HEK293 (cell line): ENCODE data around the gene GSC2.

Experiments
- CTCF ChIA-PET: fragments of 350-600 bp; formaldehyde crosslinking; extraction: SDS; loops from one replicate; lab custom pipeline; 2021; ENCODE audit warnings: antibody characterized with exemption; lab: Yijun Ruan, JAX
- POLR2A ChIA-PET: fragments of 300-600 bp; formaldehyde crosslinking; extraction: SDS; loops from one replicate; lab custom pipeline; 2020; ENCODE audit warnings: antibody characterized with exemption, inconsistent platforms; lab: Yijun Ruan, JAX
- H3K27ac ChIP-seq: fragments of 200-500 bp; sonication (Bioruptor generic); 2 replicates; pipeline ENCODE4 v1.5.1; 2014; ENCODE audit warnings: low read depth, low read length, control low read depth, inconsistent platforms; ENCODE audit errors: extremely low read depth
- H3K36me3 ChIP-seq, 2 experiments: fragments of 200-500 bp in 1 of 2; sonication (Bioruptor generic) in 1 of 2; 1 replicate in 1 of 2; 2 replicates in 1 of 2; pipeline ENCODE4 v1.5.1; 2014 to 2017; ENCODE audit warnings: inconsistent platforms in 2 of 2, low read length in 2 of 2; ENCODE audit not compliant: control insufficient read depth in 2 of 2, insufficient read depth in 1 of 2
- H3K4me1 ChIP-seq: fragments of 200-500 bp; sonication (Bioruptor generic); 2 replicates; pipeline ENCODE4 v1.5.1; 2014; ENCODE audit warnings: mild to moderate bottlenecking, low read length, inconsistent platforms; ENCODE audit not compliant: control insufficient read depth, insufficient read depth
- H3K4me3 ChIP-seq: 2 replicates; pipeline ENCODE4 v1.5.1; 2011; ENCODE audit warnings: low read depth, mild to moderate bottlenecking, control low read depth, low read length, moderate library complexity
- H3K9me3 ChIP-seq: fragments of 200-500 bp; sonication (Bioruptor generic); 2 replicates; pipeline ENCODE4 v1.5.1; 2014; ENCODE audit warnings: low read depth, low read length, inconsistent platforms; ENCODE audit not compliant: control insufficient read depth, insufficient read depth
- GFI1B ChIP-seq: fragments of 450-650 bp; formaldehyde crosslinking; IDR thresholded peaks from 2 replicates; pipeline ENCODE4 v1.5.1; 2016; ENCODE audit warnings: missing biosample characterization, missing genetic modification characterization
- HOXA7 ChIP-seq: sonication (generic); formaldehyde crosslinking; IDR thresholded peaks from 2 replicates; pipeline ENCODE4 v1.8.1; 2022; ENCODE audit warnings: missing genetic modification reagents, borderline replicate concordance
- REPIN1 ChIP-seq: fragments of 450-650 bp; formaldehyde crosslinking; IDR thresholded peaks from 2 replicates; pipeline ENCODE4 v1.5.1; 2017; ENCODE audit warnings: missing biosample characterization, missing genetic modification characterization, low read depth
- SETDB1 ChIP-seq: IDR thresholded peaks from one replicate; pipeline ENCODE4 v1.6.1; 2017; ENCODE audit warnings: mild to moderate bottlenecking, low read length, moderate library complexity, mixed read lengths; ENCODE audit not compliant: insufficient read length
- YY2 ChIP-seq: fragments of 450-650 bp; formaldehyde crosslinking; IDR thresholded peaks from 2 replicates; pipeline ENCODE4 v1.5.1; 2016; ENCODE audit warnings: missing biosample characterization, missing genetic modification characterization
- ZBTB1 ChIP-seq: fragments of 450-650 bp; formaldehyde crosslinking; IDR thresholded peaks from 2 replicates; pipeline ENCODE4 v1.5.1; 2016; ENCODE audit warnings: missing biosample characterization, missing genetic modification characterization
- ZBTB17 ChIP-seq: fragments of 450-650 bp; formaldehyde crosslinking; IDR thresholded peaks from 2 replicates; pipeline ENCODE4 v1.5.1; 2016; ENCODE audit warnings: missing biosample characterization, missing genetic modification characterization
- ZFP37 ChIP-seq: fragments of 450-650 bp; formaldehyde crosslinking; IDR thresholded peaks from 2 replicates; pipeline ENCODE4 v1.5.1; 2016; ENCODE audit warnings: missing biosample characterization, missing genetic modification characterization
- ZNF169 ChIP-seq: fragments of 450-650 bp; formaldehyde crosslinking; IDR thresholded peaks from 2 replicates; pipeline ENCODE4 v1.5.1; 2016; ENCODE audit warnings: missing biosample characterization, missing genetic modification characterization
- ZNF214 ChIP-seq: fragments of 450-650 bp; formaldehyde crosslinking; IDR thresholded peaks from 2 replicates; pipeline ENCODE4 v1.5.1; 2017; ENCODE audit warnings: missing biosample characterization, mild to moderate bottlenecking, missing genetic modification characterization, borderline replicate concordance
- ZNF266 ChIP-seq: fragments of 450-650 bp; formaldehyde crosslinking; IDR thresholded peaks from 2 replicates; pipeline ENCODE4 v1.5.1; 2016; ENCODE audit warnings: missing biosample characterization, missing genetic modification characterization, low read depth
- ZNF292 ChIP-seq: fragments of 450-650 bp; formaldehyde crosslinking; IDR thresholded peaks from 2 replicates; pipeline ENCODE4 v1.5.1; 2016; ENCODE audit warnings: low read depth, missing biosample characterization, missing genetic modification characterization, borderline replicate concordance
- ZNF394 ChIP-seq: fragments of 450-650 bp; formaldehyde crosslinking; IDR thresholded peaks from 2 replicates; pipeline ENCODE4 v1.5.1; 2016; ENCODE audit warnings: missing biosample characterization, missing genetic modification characterization, mild to moderate bottlenecking, moderate library complexity, borderline replicate concordance
- ZNF426 ChIP-seq: fragments of 450-650 bp; formaldehyde crosslinking; IDR thresholded peaks from 2 replicates; pipeline ENCODE4 v1.5.1; 2017; ENCODE audit warnings: missing biosample characterization, missing genetic modification characterization, mild to moderate bottlenecking, inconsistent platforms, moderate library complexity
- ZNF449 ChIP-seq: fragments of 450-650 bp; formaldehyde crosslinking; IDR thresholded peaks from 2 replicates; pipeline ENCODE4 v1.5.1; 2017; ENCODE audit warnings: missing biosample characterization, mild to moderate bottlenecking, missing genetic modification characterization, moderate library complexity
- ZNF518A ChIP-seq: fragments of 450-650 bp; formaldehyde crosslinking; conservative IDR thresholded peaks from 2 replicates; pipeline ENCODE4 v1.5.1; 2016; ENCODE audit warnings: low read depth, missing biosample characterization, missing genetic modification characterization
- ZNF530 ChIP-seq: fragments of 450-650 bp; formaldehyde crosslinking; IDR thresholded peaks from 2 replicates; pipeline ENCODE4 v1.5.1; 2016; ENCODE audit warnings: low read depth, missing biosample characterization, missing genetic modification characterization
- ZNF544 ChIP-seq: fragments of 450-650 bp; formaldehyde crosslinking; IDR thresholded peaks from 2 replicates; pipeline ENCODE4 v1.5.0; 2017; ENCODE audit warnings: missing biosample characterization, missing genetic modification characterization
- ZNF610 ChIP-seq: fragments of 450-650 bp; formaldehyde crosslinking; IDR thresholded peaks from 2 replicates; pipeline ENCODE4 v1.5.1; 2016; ENCODE audit warnings: missing biosample characterization, missing genetic modification characterization, borderline replicate concordance
- ZNF629 ChIP-seq: fragments of 450-650 bp; formaldehyde crosslinking; IDR thresholded peaks from 2 replicates; pipeline ENCODE4 v1.5.1; 2017; ENCODE audit warnings: missing biosample characterization, missing genetic modification characterization
- ZNF645 ChIP-seq: fragments of 450-650 bp; formaldehyde crosslinking; IDR thresholded peaks from 2 replicates; pipeline ENCODE4; 2016; ENCODE audit warnings: missing biosample characterization, missing genetic modification characterization
- ZNF654 ChIP-seq: fragments of 450-650 bp; formaldehyde crosslinking; IDR thresholded peaks from 2 replicates; pipeline ENCODE4 v1.5.1; 2016; ENCODE audit warnings: low read depth, missing biosample characterization, missing genetic modification characterization
- ZNF791 ChIP-seq: fragments of 450-650 bp; formaldehyde crosslinking; IDR thresholded peaks from 2 replicates; pipeline ENCODE4 v1.5.1; 2016; ENCODE audit warnings: missing biosample characterization, missing genetic modification characterization
- ZNF843 ChIP-seq: fragments of 450-650 bp; formaldehyde crosslinking; IDR thresholded peaks from 2 replicates; pipeline ENCODE4 v1.5.1; 2016; ENCODE audit warnings: missing biosample characterization, missing genetic modification characterization
- ZXDB ChIP-seq: fragments of 450-650 bp; formaldehyde crosslinking; IDR thresholded peaks from 2 replicates; pipeline ENCODE4 v1.5.1; 2016; ENCODE audit warnings: missing biosample characterization, missing genetic modification characterization
- TF ChIP-seq, protein P1 (sequence below): fragments of 450-650 bp; formaldehyde crosslinking; IDR thresholded peaks from 2 replicates; pipeline ENCODE4 v1.5.1; 2016; ENCODE audit warnings: missing biosample characterization, missing genetic modification characterization, borderline replicate concordance

The GSC2 gene

DNA sequence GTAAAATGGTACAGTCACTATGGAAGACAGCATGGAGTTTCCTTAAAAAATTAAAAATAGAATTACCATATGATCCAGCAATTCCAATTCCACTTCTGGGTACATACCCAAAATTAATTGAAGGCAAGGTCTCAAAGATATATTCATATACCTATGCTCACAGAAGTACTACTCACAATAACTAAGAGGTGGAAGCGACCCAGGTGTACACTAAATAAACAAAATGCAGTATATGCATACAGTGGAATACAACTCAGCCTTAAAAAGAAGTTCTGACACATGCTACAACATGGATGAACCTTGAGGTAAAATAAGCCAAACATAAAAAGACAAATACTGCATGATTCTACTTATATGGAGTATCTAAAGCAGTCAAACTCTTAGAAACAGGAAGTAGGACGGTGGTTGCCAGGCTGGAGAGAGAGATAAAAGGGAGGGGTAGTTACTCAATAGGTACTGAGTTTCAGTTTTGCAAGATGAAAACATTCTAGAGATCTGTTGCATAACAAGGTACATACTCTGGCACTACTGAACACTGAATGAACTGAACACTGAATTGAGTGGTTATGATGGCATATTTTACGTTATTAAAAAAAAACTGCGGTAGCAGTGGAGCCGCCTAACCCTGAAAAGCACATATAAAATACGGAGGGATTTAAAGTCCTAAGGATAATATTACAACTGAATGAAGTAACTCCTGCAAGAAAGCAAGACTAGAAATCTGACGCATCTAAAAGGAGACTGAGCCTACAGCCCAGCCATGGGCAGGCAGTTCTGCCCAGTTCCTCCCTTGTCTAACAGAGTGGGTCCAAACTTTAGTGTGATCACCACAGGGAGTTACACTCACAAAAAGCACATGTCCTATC lies 40.7 kb downstream of the GSC2 start:
- no peak overlapping the region for H3K4me3 ChIP-seq
- H3K9me3 ChIP-seq = no peaks in the 10 kb centered on the region
- H3K4me1 ChIP-seq = peaks cover 3% of the 10 kb centered on the region
- H3K36me3 ChIP-seq = peaks cover 0 to 11% of the 10 kb centered on the region in 2 experiments; a peak in 1 of 3 replicates
- ChIA-PET CTCF (interaction anchor here (0.6 kb wide), 1 partner anchor 56 kb away, joined by 3 read pairs; no protein-coding TSS in a partner anchor), POLR2A (interaction anchor here (2.4 kb wide), 1 partner anchor 13 kb away, joined by 17 read pairs; the partner anchor contains the start of gene DGCR2)
- H3K27ac ChIP-seq = no peak overlapping the region
- TF ChIP-seq GFI1B (tag by site-specific recombination) (no peak), ZNF449 (tag by site-specific recombination) (no peak), ZXDB (tag by site-specific recombination) (no peak), ZNF791 (tag by site-specific recombination) (no peak), ZNF214 (no peak), ZNF266 (tag by site-specific recombination) (no peak), ZBTB17 (tag by site-specific recombination) (peak; percentile 23; the same call in 1 of the 2 replicates), ZNF530 (no peak), ZNF645 (tag by site-specific recombination) (no peak), SETDB1 (no peak), ZNF654 (tag by site-specific recombination) (no peak), ZNF169 (tag by site-specific recombination) (no peak), ZNF394 (tag by site-specific recombination) (no peak), YY2 (tag by site-specific recombination) (no peak), ZNF610 (tag by site-specific recombination) (no peak), REPIN1 (no peak), ZNF292 (tag by site-specific recombination) (no peak), ZNF544 (no peak), ZBTB1 (tag by site-specific recombination) (no peak), ZFP37 (tag by site-specific recombination) (no peak), HOXA7 (no peak), ZNF518A (no peak), ZNF629 (tag by site-specific recombination) (no peak), ZNF426 (tag by site-specific recombination) (no peak), ZNF843 (tag by site-specific recombination) (no peak)
- TF ChIP-seq, protein P1, sequence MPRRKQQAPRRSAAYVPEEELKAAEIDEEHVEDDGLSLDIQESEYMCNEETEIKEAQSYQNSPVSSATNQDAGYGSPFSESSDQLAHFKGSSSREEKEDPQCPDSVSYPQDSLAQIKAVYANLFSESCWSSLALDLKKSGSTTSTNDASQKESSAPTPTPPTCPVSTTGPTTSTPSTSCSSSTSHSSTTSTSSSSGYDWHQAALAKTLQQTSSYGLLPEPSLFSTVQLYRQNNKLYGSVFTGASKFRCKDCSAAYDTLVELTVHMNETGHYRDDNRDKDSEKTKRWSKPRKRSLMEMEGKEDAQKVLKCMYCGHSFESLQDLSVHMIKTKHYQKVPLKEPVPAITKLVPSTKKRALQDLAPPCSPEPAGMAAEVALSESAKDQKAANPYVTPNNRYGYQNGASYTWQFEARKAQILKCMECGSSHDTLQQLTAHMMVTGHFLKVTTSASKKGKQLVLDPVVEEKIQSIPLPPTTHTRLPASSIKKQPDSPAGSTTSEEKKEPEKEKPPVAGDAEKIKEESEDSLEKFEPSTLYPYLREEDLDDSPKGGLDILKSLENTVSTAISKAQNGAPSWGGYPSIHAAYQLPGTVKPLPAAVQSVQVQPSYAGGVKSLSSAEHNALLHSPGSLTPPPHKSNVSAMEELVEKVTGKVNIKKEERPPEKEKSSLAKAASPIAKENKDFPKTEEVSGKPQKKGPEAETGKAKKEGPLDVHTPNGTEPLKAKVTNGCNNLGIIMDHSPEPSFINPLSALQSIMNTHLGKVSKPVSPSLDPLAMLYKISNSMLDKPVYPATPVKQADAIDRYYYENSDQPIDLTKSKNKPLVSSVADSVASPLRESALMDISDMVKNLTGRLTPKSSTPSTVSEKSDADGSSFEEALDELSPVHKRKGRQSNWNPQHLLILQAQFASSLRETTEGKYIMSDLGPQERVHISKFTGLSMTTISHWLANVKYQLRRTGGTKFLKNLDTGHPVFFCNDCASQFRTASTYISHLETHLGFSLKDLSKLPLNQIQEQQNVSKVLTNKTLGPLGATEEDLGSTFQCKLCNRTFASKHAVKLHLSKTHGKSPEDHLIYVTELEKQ (tag by site-specific recombination) = no peak
